Dermis microvascular lymphatic vessel endothelial cell (primary cell): ENCODE measurements around the gene FBXO27. TPM values are rescaled to one million over a fixed set of nuclear protein-coding genes. Genes with fewer than 3 reads are reported as not detected.
"Not testable (repeated sequence)": the region's sequence is repeated elsewhere in the genome, so short reads cannot be mapped to it uniquely, and the experiment has no call there.

Source experiments
- DNase-seq, 2 donors: peaks; one replicate each; pipeline versions ENCODE4 v3.0.0 to v3.0.0-alpha.2; 2010; ENCODE audit warnings: low read depth in 2 of 2
- total RNA-seq: library from RNA; depleted of rRNA; stranded (reverse); fragments of >200 nt; gene quantifications from 2 replicates; pipeline ENCODE4 v1.2.1, GENCODE V29; 2014

The FBXO27 gene
- total RNA-seq, 1 donor from 2014 or later: 0.77 TPM

GRCh38 chr19:38989066-38989605 lies 43.2 kb downstream of the FBXO27 start:
- no peak for DNase-seq

- not testable (repeated sequence) for DNase-seq
Measured at GRCh38 chr19:38988627-38989026, 43.7 kb downstream of the FBXO27 start.

- not testable (repeated sequence) for DNase-seq
Measured at GRCh38 chr19:38987745-38988144, 44.6 kb downstream of the FBXO27 start.

- DNase-seq: no peak
Measured at GRCh38 chr19:38985262-38985661, 47.1 kb downstream of the FBXO27 start.

- no peak for DNase-seq
Measured at GRCh38 chr19:38980583-38981374, 51.6 kb downstream of the FBXO27 start.

GRCh38 chr19:38979812-38980211 lies 52.5 kb downstream of the FBXO27 start:
- DNase-seq: no peak

GRCh38 chr19:38978326-38978689 lies 54.0 kb downstream of the FBXO27 start:
- DNase-seq: no peak

GRCh38 chr19:38977445-38978325 lies 54.7 kb downstream of the FBXO27 start:
- peak in 1 of 2 donors; percentile 33 for DNase-seq

- DNase-seq: peak in 1 of 2 donors; percentile 13
Measured at GRCh38 chr19:38975861-38976271, 56.5 kb downstream of the FBXO27 start.

GRCh38 chr19:38975214-38975860 lies 57.0 kb downstream of the FBXO27 start, which contains the start of gene FBXO17:
TSS of gene FBXO17 (minus strand) at chr19:38975742. CDS start at chr19:38950319, 25,423 bp downstream.
- peak in 1 of 2 donors; percentile 61 for DNase-seq

GRCh38 chr19:38974624-38975213 lies 57.6 kb downstream of the FBXO27 start:
- DNase-seq: peak in 1 of 2 donors; percentile 19

Other genes starting within 250 kb of the FBXO27 start
- 0.39 TPM in 1 of 2 replicates, not detected in the other for gene LGALS7B, start 243.3 kb downstream of the FBXO27 start, total RNA-seq
- gene LGALS4, start 219.6 kb downstream of the FBXO27 start, total RNA-seq: not detected in 2 replicates
- gene ECH1, start 200.8 kb downstream of the FBXO27 start, total RNA-seq: 50.5 and 59.9 TPM in 2 replicates
- 263 and 288 TPM in 2 replicates for gene HNRNPL, start 182.6 kb downstream of the FBXO27 start, total RNA-seq
- gene RINL, start 154.3 kb downstream of the FBXO27 start, total RNA-seq: 8.1 and 10.1 TPM in 2 replicates
- 62.3 and 105 TPM in 2 replicates for gene SIRT2, start 132.9 kb downstream of the FBXO27 start, total RNA-seq
- gene NFKBIB, start 132.6 kb downstream of the FBXO27 start, total RNA-seq: 8.0 and 15.3 TPM in 2 replicates
- 0.13 TPM in 1 of 2 replicates, not detected in the other for gene CCER2, start 120.4 kb downstream of the FBXO27 start, total RNA-seq
- 17.2 and 18.3 TPM in 2 replicates for gene SARS2, start 101.8 kb downstream of the FBXO27 start, total RNA-seq
- gene MRPS12, start 101.6 kb downstream of the FBXO27 start, total RNA-seq: 46.6 and 50.1 TPM in 2 replicates
- 13.6 and 29.0 TPM in 2 replicates for gene FBXO17, start 56.8 kb downstream of the FBXO27 start, total RNA-seq
- not detected in 2 replicates for gene ACP7, start 51.8 kb upstream of the FBXO27 start, total RNA-seq
- gene PAK4, start 93.2 kb upstream of the FBXO27 start, total RNA-seq: 4.2 and 6.1 TPM in 2 replicates
- not detected in 2 replicates for gene NCCRP1, start 164.4 kb upstream of the FBXO27 start, total RNA-seq
- gene SYCN, start 171.7 kb upstream of the FBXO27 start, total RNA-seq: not detected in 2 replicates
- gene IFNL3, start 212.5 kb upstream of the FBXO27 start, total RNA-seq: not detected in 2 replicates
- not detected in 2 replicates for gene IFNL4, start 216.3 kb upstream of the FBXO27 start, total RNA-seq
- not detected in 2 replicates for gene IFNL2, start 235.8 kb upstream of the FBXO27 start, total RNA-seq